ENCODE results near the gene CCDC169. TPM values are rescaled to one million over a fixed set of nuclear protein-coding genes. Genes with fewer than 3 reads are reported as not detected.

The CCDC169 gene
- total and polyA plus RNA-seq, 2 donors (not counting 1 experiment from before 2014, with no cell fraction given): 0.07 TPM; not detected in 1

DNA sequence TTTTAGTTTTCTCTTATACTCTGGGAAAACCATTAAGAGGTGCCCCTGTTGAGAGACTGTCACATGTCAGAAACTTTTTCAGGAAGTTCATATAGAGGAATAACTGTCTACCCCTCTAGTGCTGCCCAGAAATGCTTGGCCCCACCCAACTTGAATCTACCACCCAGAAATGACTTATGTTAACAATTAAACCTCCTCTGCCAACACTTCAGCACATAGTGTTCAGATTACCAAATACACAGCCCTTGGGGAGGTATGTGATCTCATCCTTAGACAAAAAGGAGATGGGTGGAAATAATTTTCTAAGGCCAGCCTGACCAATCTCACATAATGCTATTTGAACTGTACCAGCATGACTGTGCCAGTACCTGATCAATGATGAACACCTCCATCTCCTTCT is 35.6 kb downstream of the CCDC169 start:
- H3K4me2 ChIP-seq (replicated peaks; ENCODE audit: low read depth, low read length, poor library complexity, severe bottlenecking): no peak overlapping the region
- no peaks in the 10 kb centered on the region for H3K79me2 ChIP-seq (ENCODE audit: control insufficient read depth, insufficient read depth, low read length)
- H3K36me3 ChIP-seq (replicated peaks in 1 of 2; ENCODE audit: control extremely low read depth in 1 of 2, control insufficient read depth in 1 of 2, extremely low read depth in 1 of 2, insufficient read depth in 2 of 2, low read length in 1 of 2): no peaks in the 10 kb centered on the region
- intact Hi-C loops (cut with micrococcal nuclease): no loop called here
- no peak overlapping the region for H2AFZ ChIP-seq (ENCODE audit: insufficient read depth, low read depth, low read length, poor library complexity, severe bottlenecking)
- H3K4me1 ChIP-seq (ENCODE audit: control insufficient read depth in 2 of 2, insufficient read depth in 2 of 2, low read length in 2 of 2): no peaks in the 10 kb centered on the region
- no peak overlapping the region for H3K9ac ChIP-seq (ENCODE audit: low read length)
- H3K9me3 Mint-ChIP-seq (ENCODE audit: insufficient read depth): no peaks in the 10 kb centered on the region
- no peaks in the 10 kb centered on the region for H3K27me3 ChIP-seq (replicated peaks in 1 of 4; ENCODE audit: control extremely low read depth in 1 of 4, control insufficient read depth in 3 of 4, insufficient read depth in 4 of 4, low read length in 3 of 4)
- no peak for DNase-seq
- no peaks in the 10 kb centered on the region for H4K20me1 ChIP-seq (ENCODE audit: control insufficient read depth, insufficient read depth, low read length, poor library complexity, severe bottlenecking)
- H3K4me3 Mint-ChIP-seq: no peak overlapping the region
- POLR2A ChIA-PET: no interaction called here
- CTCF ChIA-PET: no interaction called here
- no peaks in the 10 kb centered on the region for H3K4me1 Mint-ChIP-seq
- H3K27ac ChIP-seq (ENCODE audit: low read length in 2 of 2): no peak overlapping the region
- no peak for ATAC-seq (ENCODE audit: low read depth)
- no peaks in the 10 kb centered on the region for H3K27me3 Mint-ChIP-seq
- TF ChIP-seq, protein P1, sequence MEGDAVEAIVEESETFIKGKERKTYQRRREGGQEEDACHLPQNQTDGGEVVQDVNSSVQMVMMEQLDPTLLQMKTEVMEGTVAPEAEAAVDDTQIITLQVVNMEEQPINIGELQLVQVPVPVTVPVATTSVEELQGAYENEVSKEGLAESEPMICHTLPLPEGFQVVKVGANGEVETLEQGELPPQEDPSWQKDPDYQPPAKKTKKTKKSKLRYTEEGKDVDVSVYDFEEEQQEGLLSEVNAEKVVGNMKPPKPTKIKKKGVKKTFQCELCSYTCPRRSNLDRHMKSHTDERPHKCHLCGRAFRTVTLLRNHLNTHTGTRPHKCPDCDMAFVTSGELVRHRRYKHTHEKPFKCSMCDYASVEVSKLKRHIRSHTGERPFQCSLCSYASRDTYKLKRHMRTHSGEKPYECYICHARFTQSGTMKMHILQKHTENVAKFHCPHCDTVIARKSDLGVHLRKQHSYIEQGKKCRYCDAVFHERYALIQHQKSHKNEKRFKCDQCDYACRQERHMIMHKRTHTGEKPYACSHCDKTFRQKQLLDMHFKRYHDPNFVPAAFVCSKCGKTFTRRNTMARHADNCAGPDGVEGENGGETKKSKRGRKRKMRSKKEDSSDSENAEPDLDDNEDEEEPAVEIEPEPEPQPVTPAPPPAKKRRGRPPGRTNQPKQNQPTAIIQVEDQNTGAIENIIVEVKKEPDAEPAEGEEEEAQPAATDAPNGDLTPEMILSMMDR (IDR thresholded peaks at IDR 0.05): no peak
- H3K4me3 ChIP-seq (ENCODE audit: control extremely low read depth in 1 of 5, extremely low read depth in 1 of 5, insufficient read depth in 1 of 5, low read depth in 2 of 5, low read length in 4 of 5): no peak overlapping the region
- H3K27ac Mint-ChIP-seq: no peak overlapping the region
- H3K9me3 ChIP-seq (ENCODE audit: control extremely low read depth in 1 of 3, control insufficient read depth in 2 of 3, insufficient read depth in 1 of 3, low read length in 2 of 3): peaks cover 0 to 6% (median 0%) of the 10 kb centered on the region in 3 donors

DNA sequence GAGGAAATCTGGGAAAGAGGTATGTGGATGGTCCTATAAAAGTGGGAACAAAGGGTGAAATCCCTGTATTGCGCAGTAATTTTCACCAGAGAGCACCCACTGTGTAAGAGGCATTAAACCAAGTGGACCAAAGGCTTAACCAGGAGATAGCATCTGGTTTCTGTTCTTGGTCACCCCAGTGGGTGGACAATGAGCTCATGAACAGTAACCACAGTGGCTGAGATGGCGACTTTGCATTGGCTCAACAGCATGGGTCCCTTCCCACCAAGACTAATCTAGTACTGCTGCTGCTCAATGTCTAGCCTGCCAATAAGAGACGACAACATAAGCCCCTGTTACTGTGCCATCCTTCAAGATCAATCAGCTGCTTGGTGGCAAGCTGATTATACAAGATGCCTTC is 36.6 kb downstream of the CCDC169 start:
- peaks cover 0 to 10% (median 0%) of the 10 kb centered on the region in 3 donors for H3K9me3 ChIP-seq (ENCODE audit: control extremely low read depth in 1 of 3, control insufficient read depth in 2 of 3, insufficient read depth in 1 of 3, low read length in 2 of 3)
- no peak overlapping the region for H3K27ac Mint-ChIP-seq
- ChIA-PET CTCF (no interaction called here), POLR2A (no interaction called here)
- H3K27ac ChIP-seq (ENCODE audit: low read length in 2 of 2): no peak overlapping the region
- no peak overlapping the region for H2AFZ ChIP-seq (ENCODE audit: insufficient read depth, low read depth, low read length, poor library complexity, severe bottlenecking)
- intact Hi-C loops (cut with micrococcal nuclease): no loop called here
- H3K4me3 ChIP-seq (ENCODE audit: control extremely low read depth in 1 of 5, extremely low read depth in 1 of 5, insufficient read depth in 1 of 5, low read depth in 2 of 5, low read length in 4 of 5): no peak overlapping the region
- no peaks in the 10 kb centered on the region for H3K4me1 Mint-ChIP-seq
- no peaks in the 10 kb centered on the region for H3K27me3 Mint-ChIP-seq
- no peaks in the 10 kb centered on the region for H3K27me3 ChIP-seq (replicated peaks in 1 of 4; ENCODE audit: control extremely low read depth in 1 of 4, control insufficient read depth in 3 of 4, insufficient read depth in 4 of 4, low read length in 3 of 4)
- DNase-seq (no peak), ATAC-seq (ENCODE audit: low read depth) (no peak)
- no peaks in the 10 kb centered on the region for H4K20me1 ChIP-seq (ENCODE audit: control insufficient read depth, insufficient read depth, low read length, poor library complexity, severe bottlenecking)
- no peak overlapping the region for H3K9ac ChIP-seq (ENCODE audit: low read length)
- no peak overlapping the region for H3K4me2 ChIP-seq (replicated peaks; ENCODE audit: low read depth, low read length, poor library complexity, severe bottlenecking)
- no peaks in the 10 kb centered on the region for H3K79me2 ChIP-seq (ENCODE audit: control insufficient read depth, insufficient read depth, low read length)
- H3K9me3 Mint-ChIP-seq (ENCODE audit: insufficient read depth): no peaks in the 10 kb centered on the region
- no peaks in the 10 kb centered on the region for H3K36me3 ChIP-seq (replicated peaks in 1 of 2; ENCODE audit: control extremely low read depth in 1 of 2, control insufficient read depth in 1 of 2, extremely low read depth in 1 of 2, insufficient read depth in 2 of 2, low read length in 1 of 2)
- no peaks in the 10 kb centered on the region for H3K4me1 ChIP-seq (ENCODE audit: control insufficient read depth in 2 of 2, insufficient read depth in 2 of 2, low read length in 2 of 2)
- WGBS (ENCODE audit: insufficient coverage): 96% methylated on average over 2 of the region's 3 CpGs
- TF ChIP-seq, protein P1 (IDR thresholded peaks at IDR 0.05): no peak
- TF ChIP-seq EZH2 (IDR thresholded peaks at IDR 0.05; ENCODE audit: borderline replicate concordance, insufficient read depth, low read depth, low read length, poor library complexity, severe bottlenecking): no peak
- H3K4me3 Mint-ChIP-seq: no peak overlapping the region

All from B cell (primary cell).